Activated CD4-positive, alpha-beta T cell treated with anti-CD3 and anti-CD28 coated beads, Interleukin-10, Interleukin-2, amounts not matched to agents 100 ng/mL and 50 ng/mL, durations not matched to agents 16 hours and 8 hours (primary cell): ENCODE results near the gene WNT4.

ENCODE experiments used
- DNase-seq: peaks from one replicate; pipeline ENCODE4 v3.0.0-alpha.2; 2020

Gene WNT4

DNA sequence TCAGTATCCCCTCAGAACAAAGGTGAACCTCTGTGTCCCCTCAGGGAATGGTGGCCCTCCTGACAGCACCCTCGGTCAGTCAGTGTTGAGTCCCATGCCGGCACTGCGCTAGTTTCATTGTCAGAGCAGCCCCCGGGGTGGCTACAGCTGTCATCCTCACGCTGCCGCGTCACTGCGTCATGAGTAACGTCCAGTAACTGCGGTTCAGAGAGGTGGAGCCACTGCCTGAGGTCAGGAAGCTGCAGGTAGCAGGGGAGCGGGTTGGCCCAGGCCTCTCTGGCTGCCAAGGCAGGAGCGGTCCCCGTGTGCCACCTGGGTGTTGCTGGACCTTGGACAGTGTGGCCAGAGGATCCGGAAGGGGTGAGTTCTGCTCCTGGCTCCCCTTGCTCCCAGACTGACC is 20.2 kb upstream of the WNT4 start:
- DNase-seq, result no peak

DNA sequence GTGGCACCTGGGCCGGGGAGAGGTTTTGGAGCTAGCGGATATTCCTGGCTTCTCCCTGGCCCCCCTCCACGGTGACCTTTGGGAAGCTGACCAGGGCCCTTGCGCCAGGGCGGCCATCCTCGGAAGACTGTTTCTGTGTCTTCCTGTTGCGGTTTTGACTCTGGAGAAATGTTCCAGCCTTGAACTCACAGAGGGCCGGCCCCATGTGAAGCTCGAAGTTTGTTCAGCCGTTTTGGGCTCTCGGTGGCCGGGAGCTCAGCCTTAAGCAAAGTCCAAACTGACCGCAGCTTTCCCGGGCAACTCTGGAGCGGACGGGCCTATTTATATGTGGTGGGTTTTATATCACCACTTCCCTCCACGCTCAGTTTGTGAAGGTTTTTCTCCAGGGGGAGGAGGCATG is 17.0 kb upstream of the WNT4 start:
- no peak for DNase-seq

DNA sequence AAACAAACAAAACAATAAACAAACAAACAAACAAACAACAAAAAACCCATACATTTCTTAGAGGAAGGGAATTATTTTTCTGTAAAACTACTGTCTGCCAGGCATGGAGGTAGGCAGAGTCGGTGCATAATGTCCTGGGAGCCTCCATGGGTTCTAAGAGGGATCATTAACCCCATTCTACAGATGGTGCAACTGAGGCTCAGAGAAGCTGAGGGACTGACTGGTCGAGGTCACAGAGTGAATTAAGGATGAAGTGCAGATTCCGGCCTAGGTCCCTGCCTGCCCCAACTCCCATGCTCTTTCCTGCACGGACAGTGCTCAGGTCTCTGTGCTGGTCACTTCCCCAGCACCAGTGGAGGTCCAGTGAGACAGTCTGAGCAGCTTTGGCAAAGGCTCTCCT is 15.8 kb upstream of the WNT4 start:
- DNase-seq, result no peak

DNA sequence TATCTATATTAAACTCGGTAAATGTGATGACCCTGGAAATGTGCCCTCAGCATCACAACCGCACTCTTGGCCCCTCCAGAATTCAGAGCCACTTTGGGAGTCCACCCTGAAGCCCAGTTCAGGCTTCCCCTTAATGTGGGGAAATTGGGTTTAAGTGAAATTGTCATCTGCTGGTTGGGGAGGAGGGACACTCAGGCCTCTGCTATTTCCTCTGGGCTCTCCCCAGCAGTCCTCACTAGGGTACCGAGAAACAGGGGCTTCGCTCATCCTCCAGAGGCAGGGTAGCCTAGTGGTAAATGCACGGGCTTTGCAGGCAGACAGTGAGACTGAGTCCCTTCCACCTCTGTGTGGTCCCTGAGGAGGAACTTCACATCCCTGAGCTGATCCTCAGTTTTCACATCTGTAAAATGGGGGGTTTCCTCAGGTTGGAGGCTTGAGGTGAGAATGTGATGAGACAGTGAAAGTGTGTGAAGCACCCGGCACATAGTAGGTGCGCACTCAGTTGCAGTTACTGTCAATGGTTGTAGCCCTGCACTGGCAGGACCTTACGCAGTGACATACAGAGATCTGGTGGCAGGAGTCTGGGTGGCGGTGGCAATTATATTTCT is 14.6 kb upstream of the WNT4 start:
- DNase-seq, result no peak

DNA sequence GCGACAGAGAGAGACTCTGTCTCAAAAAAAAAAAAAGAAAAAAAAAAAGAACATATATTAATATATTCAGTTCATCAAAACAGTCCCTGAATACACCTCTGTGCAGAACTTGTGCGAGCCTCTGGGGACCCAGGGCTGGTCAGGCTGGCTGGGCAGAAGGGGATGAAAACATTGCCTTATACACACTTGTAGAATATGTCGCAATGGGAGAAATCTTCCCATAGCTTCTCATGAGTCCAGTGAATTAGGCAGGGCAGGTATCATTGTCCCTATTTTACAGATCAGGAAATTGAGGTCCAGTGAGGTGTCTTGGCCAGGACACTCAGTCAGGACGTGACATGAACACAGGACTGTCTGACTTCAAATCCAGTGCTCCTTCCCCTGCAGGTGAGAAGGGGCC is 12.6 kb upstream of the WNT4 start:
- no peak for DNase-seq

DNA sequence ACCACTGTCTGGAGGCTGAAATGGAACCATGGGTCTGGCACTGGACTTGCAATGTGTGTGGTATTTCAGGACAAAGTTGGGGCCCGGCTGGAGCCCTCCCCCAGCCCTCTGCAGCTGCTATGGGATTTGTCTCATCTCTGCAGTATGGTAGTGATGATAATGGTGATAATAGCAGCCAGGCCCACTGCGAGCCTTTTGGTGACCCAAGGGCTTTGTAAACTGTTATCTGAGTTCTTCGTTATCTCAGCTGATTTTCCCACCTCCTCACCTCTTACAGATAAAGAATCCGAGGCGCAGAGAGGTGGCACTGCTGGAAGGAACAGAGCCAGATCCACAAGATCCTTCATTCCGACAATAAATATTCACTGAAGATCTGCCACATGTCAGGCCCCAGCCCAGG is 11.7 kb upstream of the WNT4 start:
- no peak for DNase-seq

DNA sequence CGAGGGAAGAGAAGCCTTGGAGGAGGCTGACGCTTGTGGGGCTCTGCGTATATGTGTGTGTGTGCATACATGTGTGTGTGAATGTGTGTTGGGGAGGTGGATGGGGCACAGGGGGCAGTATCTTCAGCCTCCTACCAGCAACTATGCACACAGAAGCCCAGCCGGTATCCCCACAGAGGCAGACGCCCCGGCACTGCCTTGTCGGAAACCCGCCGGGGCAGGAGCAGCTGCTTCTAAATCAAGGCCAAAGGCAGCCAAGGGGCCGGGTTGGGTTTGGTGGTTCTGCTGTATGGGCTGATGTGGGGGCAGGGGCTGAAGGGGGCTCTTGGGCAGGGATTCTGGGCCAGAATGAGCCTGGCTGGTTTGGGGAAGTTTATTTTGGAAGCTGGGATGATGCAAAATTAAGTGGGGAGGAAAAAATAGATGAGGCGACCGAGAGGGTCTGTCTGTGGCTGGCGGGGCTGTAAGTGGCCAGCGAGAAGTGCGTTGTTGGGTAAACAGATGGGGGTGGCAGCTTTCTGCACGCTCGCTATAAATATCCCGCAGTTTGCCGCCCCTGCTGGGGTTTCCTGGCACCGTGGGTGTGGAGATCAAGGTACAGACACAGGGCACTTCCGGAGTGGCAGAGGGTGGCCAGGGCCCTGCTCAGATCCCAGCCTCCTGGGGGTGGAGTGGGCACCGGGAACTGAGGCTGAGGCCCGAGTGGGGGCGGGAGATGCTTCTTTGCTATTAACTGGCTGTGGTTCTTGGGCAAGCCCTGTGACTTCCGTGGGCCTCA is 11.0 kb upstream of the WNT4 start:
- no peak for DNase-seq

DNA sequence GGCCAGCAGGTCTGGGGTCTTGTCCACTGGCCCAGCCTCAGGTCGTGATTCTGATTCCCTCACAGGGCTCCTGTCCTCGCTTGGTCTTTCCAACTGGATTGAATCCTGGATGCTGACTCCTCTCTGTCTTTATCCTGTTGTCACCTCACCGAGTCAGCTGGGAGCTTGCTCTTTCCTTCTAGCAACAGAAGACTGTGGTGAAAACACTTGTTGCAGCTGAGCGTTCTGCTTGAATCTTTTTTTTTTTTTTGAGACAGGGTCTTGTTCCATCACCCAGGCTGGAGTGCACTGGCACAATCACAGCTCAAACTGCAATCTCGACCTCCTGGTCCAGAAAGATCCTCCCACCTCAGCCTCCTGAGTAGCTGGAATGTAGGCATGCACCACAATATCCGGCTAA is 8.0 kb upstream of the WNT4 start:
- DNase-seq, result no peak

DNA sequence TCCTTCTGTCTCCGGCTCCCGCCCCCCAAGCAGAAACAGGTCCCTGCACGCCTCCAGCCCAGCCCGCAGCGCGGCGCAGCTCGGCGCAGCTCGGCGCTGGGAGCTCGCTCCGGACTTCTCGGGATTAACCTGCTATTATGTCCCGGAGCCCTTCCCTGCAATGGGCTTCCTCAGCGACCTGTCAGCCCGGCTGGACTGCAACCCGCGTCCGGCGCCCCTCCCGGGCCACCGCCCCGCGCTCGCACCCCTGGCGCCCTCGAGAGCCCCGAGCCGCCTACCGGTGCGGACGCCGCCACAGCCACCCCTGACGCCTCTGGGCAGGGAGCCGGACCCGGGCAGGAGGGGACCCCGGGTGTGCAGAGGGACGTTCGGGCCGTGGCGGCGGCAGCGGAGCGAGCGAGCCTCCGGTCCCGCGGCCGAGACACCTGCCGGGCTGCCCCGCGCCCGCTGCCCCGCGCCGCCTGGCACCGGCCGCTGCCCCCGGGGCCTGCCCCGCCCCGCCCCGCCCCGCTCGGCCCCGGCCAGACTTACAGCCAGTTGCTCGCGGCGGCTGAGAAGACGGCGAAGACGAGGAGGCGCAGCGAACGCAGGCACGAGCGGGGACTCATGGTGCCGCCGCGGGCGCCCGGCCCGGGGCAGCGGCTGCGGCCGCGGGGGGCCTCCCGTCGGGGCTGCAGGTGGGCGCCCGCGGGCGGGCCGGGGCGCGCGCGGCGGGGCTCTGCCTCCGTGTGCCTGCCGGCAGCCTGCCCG is 407 bp downstream of the WNT4 start:
- no peak for DNase-seq

DNA sequence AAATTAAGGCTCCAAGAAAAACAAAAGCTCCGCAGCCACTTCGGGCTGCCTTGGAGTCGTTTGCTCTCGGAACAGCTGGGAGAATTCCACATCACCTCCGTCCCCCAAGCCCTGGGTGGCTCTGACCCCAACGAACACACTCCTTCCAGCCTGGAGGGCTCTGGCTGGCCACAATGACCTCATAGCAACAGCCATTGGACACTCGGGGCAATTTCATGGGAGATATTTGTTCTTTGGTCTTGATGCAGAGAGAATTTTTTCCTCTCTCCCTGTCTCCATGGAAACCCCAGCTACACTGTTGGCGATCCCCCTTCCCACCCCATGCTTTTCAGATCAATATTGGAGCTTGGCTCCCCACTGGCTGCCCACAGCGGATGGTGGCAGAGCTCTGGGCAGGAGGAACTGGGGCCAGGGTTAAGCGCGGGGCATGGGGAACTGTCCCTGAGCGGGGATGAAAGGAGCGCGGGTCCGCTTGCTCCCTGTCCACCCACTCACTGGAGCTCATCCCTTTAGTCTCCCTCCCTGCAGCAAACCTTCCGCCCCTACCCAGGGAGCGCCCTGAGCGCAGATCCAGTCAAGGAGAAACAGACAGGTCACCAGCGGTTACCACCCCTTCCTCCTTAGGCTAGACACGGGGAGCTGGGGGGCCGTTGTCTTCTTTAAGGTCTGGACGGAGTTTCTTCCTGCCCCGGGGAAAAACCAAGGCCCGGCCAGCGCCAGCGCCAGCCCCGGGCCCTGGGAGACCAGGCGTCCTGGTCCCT is 1.2 kb downstream of the WNT4 start:
- DNase-seq, result no peak

DNA sequence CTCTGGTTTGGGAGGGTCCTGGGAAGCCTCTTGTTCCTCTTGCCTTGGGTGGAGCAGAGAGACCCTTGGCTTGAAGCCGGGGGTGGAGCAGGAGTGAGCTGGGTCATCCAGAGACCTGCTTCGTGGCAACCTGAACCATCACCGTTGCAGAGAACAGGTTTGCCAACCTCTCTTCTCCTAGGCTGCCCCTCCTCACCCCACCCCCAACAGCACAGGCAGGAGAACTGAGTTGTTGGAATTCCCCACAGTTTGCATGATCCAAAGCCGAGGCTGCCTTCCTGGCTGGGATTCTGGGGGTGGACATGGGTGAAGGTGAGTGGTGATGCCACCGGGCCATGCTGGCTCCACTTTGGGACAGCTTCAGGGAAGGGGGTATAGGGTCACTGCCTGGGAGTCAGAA is 2.2 kb downstream of the WNT4 start:
- DNase-seq, result no peak

DNA sequence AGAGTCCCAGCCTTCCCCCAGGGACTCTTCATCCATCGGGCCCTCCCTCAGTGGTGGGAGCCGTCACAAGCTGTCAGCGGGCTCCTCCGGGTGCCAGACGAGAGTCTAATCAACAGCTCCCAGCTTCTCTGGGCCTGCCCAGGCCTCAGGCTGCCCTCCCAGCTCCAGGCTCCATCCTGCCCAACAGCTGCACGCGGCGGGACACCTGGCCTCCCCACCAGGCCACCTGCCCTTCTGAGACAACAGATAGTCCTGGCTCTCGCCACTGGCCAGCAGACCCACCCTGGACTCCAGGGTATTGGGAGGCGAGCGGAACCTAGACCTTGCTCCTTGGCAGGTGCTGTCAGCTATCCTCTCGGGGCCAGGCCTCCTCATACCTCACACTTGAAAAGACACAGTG is 3.1 kb downstream of the WNT4 start:
- no peak for DNase-seq

DNA sequence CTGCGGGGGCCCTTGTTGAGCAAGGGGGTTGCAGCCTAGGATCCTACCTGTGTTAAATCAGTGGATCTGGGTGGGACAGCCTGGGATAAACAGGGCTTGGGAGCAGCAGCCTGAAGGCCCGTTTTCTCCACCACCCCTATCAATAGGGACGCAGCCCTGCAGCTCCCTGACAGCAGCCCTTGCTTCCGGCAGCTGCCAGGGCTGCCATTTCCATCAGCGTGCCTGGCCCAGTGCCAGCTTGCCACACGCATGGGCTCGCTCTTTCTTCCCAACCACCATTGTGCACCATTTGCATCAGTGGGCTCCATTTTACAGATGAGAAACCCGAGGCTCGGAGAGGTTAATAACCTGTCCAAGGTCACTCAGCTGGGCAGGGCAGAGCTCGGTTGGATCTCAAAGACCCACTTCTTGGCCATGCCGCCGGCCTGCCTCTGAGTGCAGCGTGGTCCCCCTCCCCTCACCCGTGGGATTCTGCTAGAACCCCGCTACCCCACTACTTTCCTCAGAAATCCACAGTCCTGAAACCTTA is 3.8 kb downstream of the WNT4 start:
- no peak for DNase-seq

DNA sequence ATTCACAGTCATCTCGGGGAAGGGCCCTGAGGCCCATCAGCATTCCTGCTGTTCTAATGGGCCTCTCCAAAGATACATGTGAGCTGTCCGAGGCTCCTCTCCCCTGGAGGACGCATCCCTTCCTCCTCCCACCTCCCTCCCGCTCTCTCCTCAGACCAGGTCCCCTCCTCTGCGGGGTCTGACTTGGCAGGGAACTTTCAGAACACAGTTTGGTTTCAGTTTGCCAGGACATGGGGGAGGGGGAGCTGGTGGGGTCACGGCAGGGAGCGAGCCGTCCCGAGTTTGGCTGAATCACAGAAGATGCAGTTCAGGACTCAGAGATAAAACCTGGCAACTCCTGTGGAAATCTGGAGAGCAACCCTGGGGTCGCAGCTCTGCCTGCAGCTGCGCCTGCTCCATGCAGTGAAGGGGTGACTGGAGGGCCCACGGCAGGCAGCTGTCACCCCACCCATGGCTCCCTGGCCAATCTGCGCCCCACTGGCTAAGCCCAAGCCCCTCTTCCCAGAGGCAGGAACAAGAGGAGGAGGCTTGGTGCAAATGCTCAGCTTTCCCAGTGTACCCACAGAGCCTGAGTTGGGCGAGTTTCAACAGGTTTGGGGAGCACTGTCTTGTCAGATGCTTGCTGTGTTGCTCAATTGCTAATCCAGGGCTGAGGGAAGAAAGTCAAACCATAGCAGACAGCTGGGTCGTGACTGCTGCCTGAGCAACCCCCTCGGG is 5.7 kb downstream of the WNT4 start:
- DNase-seq, result no peak

DNA sequence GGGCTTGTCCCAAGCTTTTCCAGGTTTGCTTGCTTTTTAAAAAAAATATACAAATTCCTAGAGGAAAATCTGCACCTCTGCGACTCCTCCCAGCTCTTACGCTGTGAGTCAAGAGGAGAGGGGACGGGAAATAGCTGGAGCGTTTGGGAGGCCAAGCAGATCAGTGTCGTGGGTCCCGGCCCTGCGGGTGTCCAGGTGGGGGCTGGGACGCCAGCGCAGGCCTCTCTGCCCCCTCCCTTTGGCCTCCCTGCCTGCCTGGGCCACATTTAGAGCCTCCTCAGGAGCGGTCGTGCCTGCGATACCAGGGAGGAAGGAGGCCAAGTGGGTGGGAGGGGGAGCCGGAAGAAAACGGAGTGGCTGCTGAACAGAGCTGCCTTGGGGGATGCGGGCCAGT is 9.0 kb downstream of the WNT4 start:
- no peak for DNase-seq

DNA sequence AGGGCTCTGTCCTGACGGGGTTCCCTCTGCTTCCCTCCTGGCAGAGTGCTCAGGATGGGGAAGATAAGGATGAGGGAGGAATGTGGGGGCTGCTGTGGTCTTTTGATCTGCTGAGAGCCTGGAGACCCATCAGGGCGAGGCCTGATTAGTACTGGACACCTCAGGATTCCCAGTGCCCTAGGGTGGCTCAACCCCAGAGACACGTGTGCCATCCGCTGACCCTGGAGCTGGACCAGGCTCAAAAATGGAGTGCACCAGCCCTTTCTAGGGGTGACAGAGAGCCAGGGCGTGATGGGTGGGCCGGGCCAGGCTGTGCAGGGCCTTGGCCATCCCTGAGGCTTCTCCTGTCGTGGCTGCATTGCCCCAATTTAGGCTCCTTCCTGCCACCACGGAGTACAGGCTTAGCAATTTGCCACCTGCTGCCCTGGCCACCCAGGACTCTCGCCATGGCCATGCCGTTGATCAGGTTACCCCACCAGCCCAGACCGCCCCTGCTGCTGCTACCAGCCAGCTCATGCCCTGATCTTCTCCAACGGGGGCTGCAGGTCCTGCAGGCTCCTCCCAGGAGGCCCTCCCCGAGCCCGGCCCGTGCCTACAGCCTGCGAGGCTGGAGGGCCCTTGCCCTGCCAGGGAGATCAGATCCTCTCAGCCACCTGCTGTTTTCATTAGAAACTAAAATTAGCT is 9.5 kb downstream of the WNT4 start:
- no peak for DNase-seq

DNA sequence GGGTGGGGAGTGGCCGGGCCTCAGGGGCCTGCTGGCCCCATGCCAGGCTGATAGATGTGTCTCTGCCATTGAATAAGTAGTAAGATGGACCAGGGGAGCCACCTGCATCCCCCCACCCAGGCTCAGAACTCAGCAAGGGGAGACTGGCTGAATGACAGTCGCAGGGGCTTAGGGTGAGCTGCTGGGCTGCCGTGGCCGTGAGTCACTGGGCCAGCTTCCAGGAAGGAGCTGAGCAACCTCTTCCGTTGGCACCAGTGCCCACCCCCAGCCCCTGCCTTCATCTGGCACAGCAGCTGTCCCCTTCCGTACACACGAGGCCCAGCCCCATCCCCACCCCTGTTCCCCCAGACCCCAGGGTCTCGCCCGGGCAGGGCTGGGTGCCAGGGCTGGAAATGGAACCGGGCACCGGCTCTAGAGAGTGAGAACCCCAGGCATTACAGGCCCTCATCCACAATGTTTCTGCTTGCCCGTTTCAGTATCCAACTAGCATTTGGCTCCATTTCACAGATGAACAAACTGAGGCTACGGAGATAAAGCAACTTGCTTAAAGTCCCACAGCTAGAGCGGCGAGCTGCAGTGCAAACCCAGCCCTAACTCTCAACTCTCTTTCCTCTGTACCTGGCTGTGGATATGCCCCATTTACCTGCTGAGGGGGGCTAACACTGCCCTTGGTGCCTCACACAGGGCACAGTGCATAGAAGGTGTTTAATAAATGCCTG is 10.2 kb downstream of the WNT4 start:
- DNase-seq, result no peak

DNA sequence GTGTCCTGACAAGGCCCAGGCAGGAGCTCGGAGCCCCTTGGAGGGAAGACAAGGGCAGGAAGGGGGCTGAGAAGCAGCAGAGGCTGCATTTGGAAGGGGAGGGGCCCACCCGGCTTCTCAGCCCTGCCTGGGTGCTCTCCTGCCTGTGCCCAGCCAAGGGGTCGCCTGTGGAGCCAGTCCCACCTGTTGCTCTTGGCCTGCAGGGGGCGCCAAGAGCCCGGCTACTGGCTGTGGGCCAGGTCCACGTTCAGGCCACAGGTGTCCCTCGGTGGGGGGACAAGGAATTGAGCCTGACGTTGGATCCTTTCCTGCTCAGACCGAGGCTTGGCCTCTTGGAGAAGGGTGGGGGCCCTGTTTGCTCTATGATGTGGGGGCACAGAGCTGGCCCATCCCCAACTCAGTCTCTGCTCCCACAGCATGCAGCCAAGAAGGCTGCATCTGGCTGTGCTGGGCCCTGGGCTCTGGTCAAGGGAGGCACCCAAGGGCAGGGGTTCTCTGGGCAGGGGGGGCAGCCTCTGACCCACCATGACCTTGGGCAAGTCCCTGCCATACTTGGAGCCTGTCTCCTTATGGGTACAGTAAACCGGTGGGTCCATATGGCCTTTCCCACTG is 10.9 kb downstream of the WNT4 start:
- DNase-seq, result peak; percentile 66

DNA sequence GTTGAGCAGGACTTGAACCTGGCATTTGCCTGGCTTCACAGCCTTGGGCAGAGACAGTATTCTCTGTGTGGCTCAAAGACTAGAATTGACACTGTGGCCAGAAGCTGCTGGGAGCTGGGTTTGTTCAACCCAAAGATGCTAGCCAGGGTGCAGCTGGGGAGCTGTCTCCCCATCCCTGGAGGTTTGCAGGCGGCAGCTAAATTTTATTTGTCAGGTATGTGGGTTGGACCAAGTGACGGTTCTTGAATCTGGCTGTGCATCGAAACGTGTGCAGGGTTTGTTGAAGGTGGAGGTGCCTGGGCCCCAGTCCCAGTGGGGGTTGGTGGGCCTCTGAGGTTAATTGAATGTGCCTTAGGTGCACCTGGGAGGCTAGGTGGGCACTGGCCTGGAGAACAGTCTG is 11.8 kb downstream of the WNT4 start:
- DNase-seq, result no peak

DNA sequence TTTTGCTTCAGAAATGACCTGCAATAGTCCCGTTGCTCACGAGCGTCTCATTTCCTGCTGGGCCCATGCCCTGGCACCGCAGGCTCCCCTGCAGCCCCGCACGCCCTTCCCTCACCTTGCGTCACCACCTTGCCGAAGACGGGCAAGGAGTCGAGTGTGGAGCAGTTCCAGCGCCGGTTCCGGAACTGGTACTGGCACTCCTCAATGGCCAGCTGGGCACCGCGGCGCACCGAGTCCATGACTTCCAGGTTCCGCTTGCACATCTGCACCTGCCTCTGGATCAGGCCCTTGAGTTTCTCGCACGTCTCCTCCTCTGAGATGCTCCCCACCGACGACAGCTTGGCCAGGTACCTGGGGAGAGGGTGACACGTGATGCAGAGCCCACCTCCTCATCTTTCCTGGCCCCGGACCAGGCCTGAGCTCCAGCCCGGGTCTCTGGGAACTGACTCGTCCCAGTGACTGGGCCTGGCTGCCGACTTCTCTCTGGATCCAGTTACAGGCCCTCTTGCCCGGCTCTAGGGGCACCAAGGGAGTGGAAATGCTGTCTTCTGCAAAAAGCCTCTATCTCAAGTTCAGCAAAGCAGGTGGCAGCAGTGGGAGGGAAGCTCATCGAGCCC is 13.3 kb downstream of the WNT4 start:
- no peak for DNase-seq
